ENCODE measurements around the gene N4BP2L2. TPM values are rescaled to one million over a fixed set of nuclear protein-coding genes. Genes with fewer than 3 reads are reported as not detected.
A peak's percentile ranks its signal among the peaks of the same experiment; 100 is the strongest.

Gene N4BP2L2
- total and polyA plus RNA-seq, 7 experiments from 2014 or later = 129 to 358 (median 216) TPM

DNA sequence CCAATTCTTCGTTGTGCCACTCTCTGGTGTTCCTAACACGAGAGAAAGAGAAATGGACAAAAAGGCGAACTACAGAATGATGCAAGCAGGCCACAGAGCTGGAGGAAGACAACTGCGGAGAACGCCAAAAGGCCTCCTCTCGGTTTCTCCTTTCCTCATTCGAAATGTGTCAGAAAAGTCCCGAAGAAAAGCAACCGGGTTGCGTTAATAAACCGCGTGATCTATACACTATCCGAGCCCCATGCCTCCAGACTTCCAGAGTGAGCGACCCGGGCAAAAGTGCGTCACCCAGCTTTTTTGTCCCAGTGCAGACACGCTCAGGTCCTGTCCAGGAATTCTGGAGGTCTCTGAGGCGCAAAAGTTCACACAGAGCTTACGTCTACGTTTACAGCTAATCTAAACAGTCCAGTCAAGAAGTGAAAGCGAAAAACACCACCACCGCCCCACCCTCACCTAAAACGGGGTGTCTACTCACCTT is 413 bp downstream of the N4BP2L2 start:
- intact Hi-C loops (cut with micrococcal nuclease) = loop anchor here (1.0 to 10.0 kb wide), 23 partner anchors 48 to 1376 kb away; partner anchors contain the start of genes BRCA2 (in 2 of the 2), PDS5B (in 2 of the 2), RFC3 (in 2 of the 2) and ZAR1L (in 2 of the 2)
- ATAC-seq (peak; percentile 79), DNase-seq (peak in 1 of 9 donors; percentile 73)
- ChIA-PET CTCF (interaction anchor here (0.6 to 1.1 kb wide), 2 partner anchors 18 to 48 kb away, joined by 3 to 6 read pairs; no protein-coding TSS in a partner anchor), POLR2A (interaction anchor here (0.6 to 2.4 kb wide), 12 partner anchors 11 to 1005 kb away, joined by 3 to 26 read pairs (median 3); partner anchors contain the start of genes BRCA2, N4BP2L1 and ZAR1L)
- Mint-ChIP-seq H3K27me3 (peaks cover 0 to 11% (median 3%) of the 10 kb centered on the region in 5 donors), H3K4me3 (peak overlapping the region; percentile 94 to 100 (median 100)), H3K4me1 (peaks cover 39 to 61% (median 56%) of the 10 kb centered on the region in 7 donors), H3K9me3 (peaks cover 0 to 5% (median 0%) of the 10 kb centered on the region in 11 donors), H3K27ac (peak overlapping the region; percentile 99 to 100 (median 100)), H3K36me3 (peaks cover 21 to 37% (median 32%) of the 10 kb centered on the region in 5 donors)
- H3K27ac ChIP-seq (ENCODE audit: low read depth, low read length) = peak overlapping the region; percentile 96
- H3K27me3 ChIP-seq (ENCODE audit: control insufficient read depth in 2 of 2, insufficient read depth in 2 of 2, low read length in 2 of 2) = no peaks in the 10 kb centered on the region
- peak overlapping the region; percentile 78 for H3K4me3 ChIP-seq (ENCODE audit: low read length)
- H3K36me3 ChIP-seq (ENCODE audit: control insufficient read depth in 2 of 3, insufficient read depth in 3 of 3, low read length in 3 of 3) = peaks cover under 1 to 17% (median 5%) of the 10 kb centered on the region in 3 experiments
- H3K9me3 ChIP-seq (ENCODE audit: control insufficient read depth in 2 of 3, low read length in 3 of 3) = no peaks in the 10 kb centered on the region
- H3K4me1 ChIP-seq (ENCODE audit: control insufficient read depth in 2 of 2, insufficient read depth in 2 of 2, low read length in 2 of 2) = peaks cover 38 to 44% of the 10 kb centered on the region in 2 donors

DNA sequence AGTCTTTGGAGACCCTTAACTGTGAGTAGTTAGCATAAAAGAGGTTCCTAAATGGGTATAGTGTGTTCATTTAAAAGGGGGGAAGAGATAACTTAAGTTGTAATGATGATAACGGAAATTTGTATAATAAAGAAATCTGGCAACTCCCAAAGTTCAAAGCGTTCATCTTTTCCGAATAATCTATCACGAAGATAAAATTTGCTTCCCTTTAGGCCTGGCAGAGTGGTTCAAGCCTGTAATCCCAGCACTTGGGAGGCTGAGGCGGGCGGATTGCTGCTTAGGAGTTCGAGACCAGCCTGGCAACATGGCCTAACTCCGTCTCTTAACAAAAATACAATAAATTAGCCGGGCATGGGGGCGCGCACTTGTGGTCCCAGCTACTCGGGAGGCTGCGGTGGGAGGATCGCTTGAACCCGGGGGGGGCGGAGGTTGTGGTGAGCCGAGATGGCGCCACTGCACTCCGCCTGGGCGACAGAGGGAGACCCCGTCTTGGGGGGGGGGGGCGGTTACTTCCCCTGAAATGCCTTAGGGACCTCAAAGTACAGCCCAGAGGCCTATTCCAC is 934 bp downstream of the N4BP2L2 start:
- H3K4me1 ChIP-seq (ENCODE audit: control insufficient read depth in 2 of 2, insufficient read depth in 2 of 2, low read length in 2 of 2) = peaks cover 42 to 45% of the 10 kb centered on the region in 2 donors
- H3K4me3 Mint-ChIP-seq = peak overlapping the region; percentile 94 to 100 (median 100)
- peaks cover 4 to 17% (median 5%) of the 10 kb centered on the region in 3 experiments for H3K36me3 ChIP-seq (ENCODE audit: control insufficient read depth in 2 of 3, insufficient read depth in 3 of 3, low read length in 3 of 3)
- ChIA-PET POLR2A (interaction anchor here (0.6 to 2.4 kb wide), 10 partner anchors 21 to 1006 kb away, joined by 3 to 26 read pairs (median 3); partner anchors contain the start of genes BRCA2, N4BP2L1 and ZAR1L), CTCF (interaction anchor here (0.6 kb wide), 1 partner anchor 18 kb away, joined by 3 read pairs; no protein-coding TSS in a partner anchor)
- peaks cover 39 to 67% (median 60%) of the 10 kb centered on the region in 7 donors for H3K4me1 Mint-ChIP-seq
- ATAC-seq = no peak
- H3K27me3 ChIP-seq (ENCODE audit: control insufficient read depth in 2 of 2, insufficient read depth in 2 of 2, low read length in 2 of 2) = no peaks in the 10 kb centered on the region
- H3K27ac ChIP-seq (ENCODE audit: low read depth, low read length) = peak overlapping the region; percentile 96
- DNase-seq = peak in 4 of 9 donors; percentile 9 to 47 (median 22)
- H3K27ac Mint-ChIP-seq = peak overlapping the region; percentile 99 to 100 (median 100)
- peak overlapping the region; percentile 78 for H3K4me3 ChIP-seq (ENCODE audit: low read length)
- H3K9me3 ChIP-seq (ENCODE audit: control insufficient read depth in 2 of 3, low read length in 3 of 3) = no peaks in the 10 kb centered on the region
- intact Hi-C loops (cut with micrococcal nuclease) = loop anchor here (1.0 to 10.0 kb wide), 23 partner anchors 49 to 1375 kb away; partner anchors contain the start of genes BRCA2 (in 2 of the 2), PDS5B (in 2 of the 2), RFC3 (in 2 of the 2) and ZAR1L (in 2 of the 2)
- peaks cover 21 to 39% (median 35%) of the 10 kb centered on the region in 5 donors for H3K36me3 Mint-ChIP-seq
- H3K27me3 Mint-ChIP-seq = peaks cover 0 to 10% (median 3%) of the 10 kb centered on the region in 5 donors
- H3K9me3 Mint-ChIP-seq = peaks cover 0 to 5% (median 0%) of the 10 kb centered on the region in 11 donors

DNA sequence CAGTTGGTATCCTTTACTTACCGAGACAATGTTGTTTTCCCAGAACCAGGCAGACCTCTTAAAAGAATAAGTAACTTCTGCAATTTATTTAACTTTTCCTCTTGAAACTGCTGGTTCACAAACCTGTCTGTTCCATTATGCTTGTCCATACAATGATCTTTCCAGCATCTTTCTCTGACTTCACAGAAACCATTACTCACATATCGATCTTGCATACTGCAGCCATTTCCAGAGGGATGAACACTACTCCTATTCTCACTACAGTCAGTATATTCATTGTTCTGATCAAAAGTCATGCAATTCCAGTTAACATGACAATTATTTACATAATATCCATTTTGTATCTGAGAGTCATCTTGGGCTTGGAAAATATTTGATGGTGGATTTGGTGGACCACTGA is 2.8 kb downstream of the N4BP2L2 start:
- Histone ChIP-seq H3K27me3 (ENCODE audit: control insufficient read depth in 2 of 2, insufficient read depth in 2 of 2, low read length in 2 of 2) (no peaks in the 10 kb centered on the region), H3K27ac (ENCODE audit: low read depth, low read length) (no peak overlapping the region), H3K4me3 (ENCODE audit: low read length) (peak overlapping the region; percentile 18), H3K4me1 (ENCODE audit: control insufficient read depth in 2 of 2, insufficient read depth in 2 of 2, low read length in 2 of 2) (peaks cover 52 to 58% of the 10 kb centered on the region in 2 donors), H3K36me3 (ENCODE audit: control insufficient read depth in 2 of 3, insufficient read depth in 3 of 3, low read length in 3 of 3) (peaks cover 4 to 17% (median 5%) of the 10 kb centered on the region in 3 experiments), H3K9me3 (ENCODE audit: control insufficient read depth in 2 of 3, low read length in 3 of 3) (no peaks in the 10 kb centered on the region)
- peak overlapping the region in 8 of 9 donors; percentile 3 to 69 (median 16) for H3K27ac Mint-ChIP-seq
- ChIA-PET POLR2A (interaction anchor here (0.7 kb wide), 1 partner anchor 13 kb away, joined by 3 read pairs; no protein-coding TSS in a partner anchor), CTCF (no interaction called here)
- DNase-seq (no peak), ATAC-seq (no peak)
- H3K4me3 Mint-ChIP-seq = peak overlapping the region; percentile 6 to 83 (median 63)
- peaks cover 0 to 5% (median 0%) of the 10 kb centered on the region in 11 donors for H3K9me3 Mint-ChIP-seq
- no peaks in the 10 kb centered on the region for H3K27me3 Mint-ChIP-seq
- intact Hi-C loops (cut with micrococcal nuclease) = loop anchor here (5.0 to 10.0 kb wide), 11 partner anchors 68 to 1371 kb away; partner anchors contain the start of genes FRY (in 1 of the 2), HSPH1 (in 1 of the 2) and RFC3 (in 1 of the 2)
- peaks cover 21 to 43% (median 36%) of the 10 kb centered on the region in 5 donors for H3K36me3 Mint-ChIP-seq
- peaks cover 52 to 85% (median 77%) of the 10 kb centered on the region in 7 donors for H3K4me1 Mint-ChIP-seq

DNA sequence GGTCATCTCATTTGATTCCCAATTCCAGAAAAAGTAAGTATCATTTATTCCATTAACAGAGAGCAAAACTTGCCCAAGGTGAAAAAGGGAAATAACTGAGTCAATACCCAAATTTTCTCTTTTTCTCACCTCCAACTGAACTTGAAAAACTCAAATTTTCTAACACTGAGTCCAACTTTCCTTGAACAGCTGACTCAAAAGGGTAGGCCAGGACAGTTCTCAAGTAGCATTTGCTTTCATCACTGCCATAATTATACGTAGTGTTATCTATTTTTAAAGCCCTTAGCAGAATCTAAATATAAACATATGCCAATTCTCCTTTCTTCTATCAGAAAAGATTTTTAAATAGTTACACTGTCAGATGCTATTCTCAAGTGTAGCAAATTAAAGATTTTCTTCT is 3.5 kb downstream of the N4BP2L2 start:
- peaks cover 21 to 43% (median 36%) of the 10 kb centered on the region in 5 donors for H3K36me3 Mint-ChIP-seq
- intact Hi-C loops (cut with micrococcal nuclease) = loop anchor here (5.0 to 10.0 kb wide), 11 partner anchors 68 to 1370 kb away; partner anchors contain the start of genes FRY (in 1 of the 2), HSPH1 (in 1 of the 2) and RFC3 (in 1 of the 2)

DNA sequence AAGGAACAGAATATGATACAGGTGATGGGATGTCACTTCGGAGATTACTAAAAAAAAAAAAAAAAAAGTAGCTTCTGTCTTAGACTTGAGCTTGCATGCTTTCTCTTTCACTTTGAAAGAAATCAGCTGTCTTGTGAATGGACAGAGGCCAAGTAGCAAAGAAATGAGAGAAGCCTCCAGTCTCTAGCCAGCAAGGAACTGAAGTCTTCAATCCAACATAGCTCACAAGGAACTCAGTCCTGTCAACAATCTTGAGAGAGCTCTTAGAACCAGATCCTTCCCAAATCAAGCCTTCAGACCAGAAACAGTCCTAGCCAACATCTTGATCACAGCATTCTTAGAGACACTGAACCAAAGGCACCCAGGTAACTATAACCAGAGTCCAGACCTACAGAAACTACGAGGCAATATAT is 7.7 kb downstream of the N4BP2L2 start:
- H3K27ac ChIP-seq (ENCODE audit: low read depth, low read length) = peak overlapping the region; percentile 48
- peaks cover 55 to 59% of the 10 kb centered on the region in 2 donors for H3K4me1 ChIP-seq (ENCODE audit: control insufficient read depth in 2 of 2, insufficient read depth in 2 of 2, low read length in 2 of 2)
- Mint-ChIP-seq H3K4me1 (peaks cover 53 to 97% (median 90%) of the 10 kb centered on the region in 7 donors), H3K27ac (peak overlapping the region; percentile 16 to 93 (median 81)), H3K27me3 (no peaks in the 10 kb centered on the region), H3K36me3 (peaks cover 7 to 43% (median 32%) of the 10 kb centered on the region in 5 donors), H3K4me3 (peak overlapping the region; percentile 70 to 89 (median 82)), H3K9me3 (peaks cover 0 to 5% (median 0%) of the 10 kb centered on the region in 11 donors)
- H3K27me3 ChIP-seq (ENCODE audit: control insufficient read depth in 2 of 2, insufficient read depth in 2 of 2, low read length in 2 of 2) = no peaks in the 10 kb centered on the region
- H3K36me3 ChIP-seq (ENCODE audit: control insufficient read depth in 2 of 3, insufficient read depth in 3 of 3, low read length in 3 of 3) = peaks cover 2 to 4% (median 3%) of the 10 kb centered on the region in 3 experiments
- CTCF ChIA-PET = interaction anchor here (0.8 kb wide), 1 partner anchor 55 kb away, joined by 3 read pairs; no protein-coding TSS in a partner anchor
- no peaks in the 10 kb centered on the region for H3K9me3 ChIP-seq (ENCODE audit: control insufficient read depth in 2 of 3, low read length in 3 of 3)
- POLR2A ChIA-PET = interaction anchor here (0.6 kb wide), 1 partner anchor 120 kb away, joined by 3 read pairs; no protein-coding TSS in a partner anchor
- peak in 6 of 9 donors; percentile 7 to 31 (median 24) for DNase-seq
- peak overlapping the region; percentile 12 for H3K4me3 ChIP-seq (ENCODE audit: low read length)
- peak; percentile 73 for ATAC-seq
- intact Hi-C loops (cut with micrococcal nuclease) = loop anchor here (2.0 to 10.0 kb wide), 2 partner anchors 16 to 1366 kb away; partner anchors contain the start of gene HSPH1 (in 1 of the 2)

More for the DNA sequence above, 3.5 kb downstream of the N4BP2L2 start:
- POLR2A ChIA-PET = interaction anchor here (0.7 kb wide), 1 partner anchor 12 kb away, joined by 3 read pairs; no protein-coding TSS in a partner anchor
- H3K4me3 ChIP-seq (ENCODE audit: low read length) = peak overlapping the region; percentile 4
- CTCF ChIA-PET = no interaction called here
- DNase-seq (no peak), ATAC-seq (no peak)
- no peak overlapping the region for H3K27ac ChIP-seq (ENCODE audit: low read depth, low read length)
- Mint-ChIP-seq H3K27me3 (no peaks in the 10 kb centered on the region), H3K27ac (peak overlapping the region in 4 of 9 donors; percentile 30 to 46 (median 36)), H3K9me3 (peaks cover 0 to 5% (median 0%) of the 10 kb centered on the region in 11 donors), H3K4me1 (peaks cover 55 to 91% (median 83%) of the 10 kb centered on the region in 7 donors), H3K4me3 (peak overlapping the region; percentile 35 to 84 (median 68))
- H3K4me1 ChIP-seq (ENCODE audit: control insufficient read depth in 2 of 2, insufficient read depth in 2 of 2, low read length in 2 of 2) = peaks cover 58 to 64% of the 10 kb centered on the region in 2 donors
- peaks cover 4 to 17% (median 5%) of the 10 kb centered on the region in 3 experiments for H3K36me3 ChIP-seq (ENCODE audit: control insufficient read depth in 2 of 3, insufficient read depth in 3 of 3, low read length in 3 of 3)
- H3K9me3 ChIP-seq (ENCODE audit: control insufficient read depth in 2 of 3, low read length in 3 of 3) = no peaks in the 10 kb centered on the region
- no peaks in the 10 kb centered on the region for H3K27me3 ChIP-seq (ENCODE audit: control insufficient read depth in 2 of 2, insufficient read depth in 2 of 2, low read length in 2 of 2)
